Testis (tissue), 2 donors: ENCODE results near the gene FOXN3.

Experiments
- POLR2A ChIP-seq: fragments of 450-650 bp; IDR thresholded peaks from one replicate; pipeline ENCODE4 v1.6.1; 2017; ENCODE audit warnings: antibody characterized with exemption, mild to moderate bottlenecking, moderate library complexity
- TF ChIP-seq, protein P1 (sequence below), 3 experiments: fragments of 450-650 bp in 2 of 3; fragments of 200-600 bp in 1 of 3; sonication (generic) in 1 of 3; IDR thresholded peaks; one replicate each; pipeline ENCODE4 v1.5.1; 2016 to 2019; ENCODE audit warnings: antibody characterized with exemption in 3 of 3, mild to moderate bottlenecking in 2 of 3, moderate library complexity in 1 of 3

DNA sequence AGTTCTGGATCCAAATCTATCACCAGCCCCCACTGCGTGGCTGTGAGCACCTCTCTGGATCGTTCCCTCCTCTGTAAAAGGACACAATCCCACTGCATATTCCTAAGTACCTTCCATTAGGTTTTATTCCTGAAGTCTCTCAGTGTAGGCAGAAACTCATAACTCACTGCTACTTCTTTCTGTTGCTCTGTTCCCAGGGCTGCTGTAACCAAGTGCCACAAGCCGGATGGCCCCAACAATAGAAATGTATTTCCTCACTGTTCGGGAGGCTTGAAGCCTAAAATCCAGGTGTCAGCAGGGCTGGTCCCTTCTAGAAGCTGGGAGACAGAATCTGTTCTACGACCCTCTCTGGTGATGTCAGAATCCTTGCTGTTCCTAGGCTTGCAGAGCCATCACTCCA is 24.9 kb downstream of the FOXN3 start:
- TF ChIP-seq, protein P1, sequence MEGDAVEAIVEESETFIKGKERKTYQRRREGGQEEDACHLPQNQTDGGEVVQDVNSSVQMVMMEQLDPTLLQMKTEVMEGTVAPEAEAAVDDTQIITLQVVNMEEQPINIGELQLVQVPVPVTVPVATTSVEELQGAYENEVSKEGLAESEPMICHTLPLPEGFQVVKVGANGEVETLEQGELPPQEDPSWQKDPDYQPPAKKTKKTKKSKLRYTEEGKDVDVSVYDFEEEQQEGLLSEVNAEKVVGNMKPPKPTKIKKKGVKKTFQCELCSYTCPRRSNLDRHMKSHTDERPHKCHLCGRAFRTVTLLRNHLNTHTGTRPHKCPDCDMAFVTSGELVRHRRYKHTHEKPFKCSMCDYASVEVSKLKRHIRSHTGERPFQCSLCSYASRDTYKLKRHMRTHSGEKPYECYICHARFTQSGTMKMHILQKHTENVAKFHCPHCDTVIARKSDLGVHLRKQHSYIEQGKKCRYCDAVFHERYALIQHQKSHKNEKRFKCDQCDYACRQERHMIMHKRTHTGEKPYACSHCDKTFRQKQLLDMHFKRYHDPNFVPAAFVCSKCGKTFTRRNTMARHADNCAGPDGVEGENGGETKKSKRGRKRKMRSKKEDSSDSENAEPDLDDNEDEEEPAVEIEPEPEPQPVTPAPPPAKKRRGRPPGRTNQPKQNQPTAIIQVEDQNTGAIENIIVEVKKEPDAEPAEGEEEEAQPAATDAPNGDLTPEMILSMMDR (IDR thresholded peaks at IDR 0.05) = no peak
- no peak for TF ChIP-seq POLR2A
